HG02973 (cell line): ENCODE measurements around the gene TPP2.

Experiments
- ATAC-seq: cut with Tn5 transposase; IDR thresholded peaks from one replicate; pipeline ENCODE4 v1.9.1; 2021; ENCODE audit warnings: moderate library complexity; ENCODE audit not compliant: unreplicated experiment

Gene TPP2

GRCh38 chr13:102721800-102722231 is 125.0 kb downstream of the TPP2 start:
- ATAC-seq: no peak

- no peak for ATAC-seq
Measured at GRCh38 chr13:102724923-102725322, 128.1 kb downstream of the TPP2 start.

- no peak for ATAC-seq
Measured at GRCh38 chr13:102726430-102726829, 129.6 kb downstream of the TPP2 start.
